ENCODE data around the gene KCNK4. TPM values are rescaled to one million over a fixed set of nuclear protein-coding genes. Genes with fewer than 3 reads are reported as not detected.

KCNK4 gene
- total and polyA plus RNA-seq, 2 of the 13 experiments (the other 11 are each of a cell fraction or from before 2014, with no cell fraction given), result not detected

- no peak for TF ChIP-seq ZNF891 (CRISPR knock-in tag; IDR thresholded peaks at IDR 0.05)
- peak; percentile 75 for TF ChIP-seq ZFY (CRISPR knock-in tag; IDR thresholded peaks at IDR 0.05)
- no peak for TF ChIP-seq TOPORS (CRISPR knock-in tag; IDR thresholded peaks at IDR 0.05)
- no peak for TF ChIP-seq THAP8 (CRISPR knock-in tag; IDR thresholded peaks at IDR 0.05; ENCODE audit: borderline replicate concordance)
- 0 out of 2 replicates have a peak, but pooled peaks have one; percentile 53 for TF ChIP-seq TRAFD1 (CRISPR knock-in tag; IDR thresholded peaks at IDR 0.05; ENCODE audit: borderline replicate concordance)
- no peak; a peak in 1 of 4 replicates for TF ChIP-seq KLF16 (CRISPR knock-in tag; IDR thresholded peaks at IDR 0.05)
- TF ChIP-seq ZNF574 (CRISPR knock-in tag; IDR thresholded peaks at IDR 0.05), result no peak
- no peak for TF ChIP-seq ZNF296 (CRISPR knock-in tag; conservative IDR thresholded peaks at IDR 0.05)
- peak; percentile 46; the same call in 1 of the 2 replicates for TF ChIP-seq ZSCAN21 (CRISPR knock-in tag; IDR thresholded peaks at IDR 0.05; ENCODE audit: borderline replicate concordance)
- TF ChIP-seq MAZ (IDR thresholded peaks at IDR 0.05; ENCODE audit: borderline replicate concordance, low read depth, low read length), result no peak
- peak; percentile 64 for TF ChIP-seq MAZ (CRISPR knock-in tag; IDR thresholded peaks at IDR 0.05; ENCODE audit: low read depth)
- TF ChIP-seq TGIF2 (CRISPR knock-in tag; IDR thresholded peaks at IDR 0.05), result no peak
- no peak for TF ChIP-seq ZNF3 (CRISPR knock-in tag; IDR thresholded peaks at IDR 0.05)
- TF ChIP-seq MXD3 (CRISPR knock-in tag; IDR thresholded peaks at IDR 0.05), result no peak; the same call in 1 of the 2 replicates
- peak; percentile 78 for TF ChIP-seq PHF8 (CRISPR knock-in tag; IDR thresholded peaks at IDR 0.05)
- no peak; the same call in 1 of the 2 replicates for TF ChIP-seq THAP9 (CRISPR knock-in tag; IDR thresholded peaks at IDR 0.05; ENCODE audit: borderline replicate concordance)
- TF ChIP-seq CBX2 (IDR thresholded peaks at IDR 0.05; ENCODE audit: low read depth, low read length), result no peak
- no peak for TF ChIP-seq CBX2 (CRISPR knock-in tag; IDR thresholded peaks at IDR 0.05; ENCODE audit: low read depth)
- no peak for TF ChIP-seq ZNF180 (CRISPR knock-in tag; IDR thresholded peaks at IDR 0.05; ENCODE audit: borderline replicate concordance, low read depth)
- TF ChIP-seq ZNF746 (CRISPR knock-in tag; IDR thresholded peaks at IDR 0.05), result 0 out of 2 replicates have a peak, but pooled peaks have one; percentile 75
- no peak for TF ChIP-seq SP1 (IDR thresholded peaks at IDR 0.05)
- no peak for TF ChIP-seq SP1 (CRISPR knock-in tag; IDR thresholded peaks at IDR 0.05)
Observed at GRCh38 chr11:64317961-64318765, 27.1 kb downstream of the KCNK4 start, which contains the start of gene PRDX5 (continued).

Data from HepG2 (cell line).